K562 (cell line): ENCODE results near the gene YJU2. TPM values are rescaled to one million over a fixed set of nuclear protein-coding genes. Genes with fewer than 3 reads are reported as not detected.

Source experiments
- ATAC-seq: fragments of 200-7000 bp; cut with Tn5 transposase; 3 replicates; pipeline ENCODE4 v1.9.1; 2020; ENCODE audit warnings: moderate library complexity
- BruUV-seq: library from RNA; stranded (reverse); fragments of 400-500 nt; replicated peaks from 2 replicates; lab custom pipeline; 2021; lab: Mats Ljungman, UMichigan
- CTCF ChIA-PET: fragments of 300-600 bp; formaldehyde crosslinking; extraction: SDS; loops from one replicate; lab custom pipeline; 2021; ENCODE audit warnings: low intra/inter-chr PET ratio; lab: Yijun Ruan, JAX
- POLR2A ChIA-PET: fragments of 300-600, 350-650 bp; sonication (Branson Sonifier 250); formaldehyde crosslinking; extraction: SDS; loops from one replicate; lab custom pipeline; 2021; ENCODE audit warnings: antibody characterized with exemption, inconsistent platforms; lab: Yijun Ruan, JAX
- DNase-seq, 4 experiments: peaks; one replicate each; pipeline versions ENCODE4 v3.0.0 to v3.0.0-alpha.2; 2011 to 2018; ENCODE audit warnings: low spot score in 3 of 4, mixed read lengths in 3 of 4; ENCODE audit errors: extremely low read depth in 1 of 4
- FAIRE-seq: peaks from 2 replicates; lab custom pipeline; 2011; peaks lifted over from hg19 to GRCh38; lab: Jason Lieb, UNC
- H2AFZ ChIP-seq: 2 replicates; pipeline ENCODE4 v1.6.0; 2011; ENCODE audit warnings: low read depth, low read length, control low read depth, inconsistent platforms
- H3K27ac ChIP-seq: fragments of 200-600 bp; 3 replicates; pipeline ENCODE4 v1.8.0; 2011; ENCODE audit warnings: low read depth, mild to moderate bottlenecking, control low read depth, inconsistent platforms, low read length, moderate library complexity, mixed read lengths; ENCODE audit errors: extremely low read depth
- H3K27me3 ChIP-seq, 2 experiments: fragments of 300-600 bp in 1 of 2; 2 replicates in 1 of 2; 3 replicates in 1 of 2; pipeline versions ENCODE4 v1.6.0 to v1.8.0; 2011; ENCODE audit warnings: inconsistent platforms in 2 of 2, low read length in 2 of 2, mild to moderate bottlenecking in 1 of 2, mixed read lengths in 1 of 2, moderate library complexity in 1 of 2; ENCODE audit not compliant: control insufficient read depth in 2 of 2, insufficient read depth in 2 of 2
- H3K36me3 ChIP-seq: fragments of 300-600 bp; 3 replicates; pipeline ENCODE4 v1.8.0; 2011; ENCODE audit warnings: mild to moderate bottlenecking, low read length, inconsistent platforms; ENCODE audit not compliant: control insufficient read depth, insufficient read depth
- H3K4me1 ChIP-seq, 2 experiments: fragments of 200-600 bp in 1 of 2; replicated peaks in 1 of 2; 2 replicates in 1 of 2; 3 replicates in 1 of 2; pipeline versions ENCODE4 v1.5.1 to v1.8.0; 2011; ENCODE audit warnings: inconsistent platforms in 2 of 2, low read length in 2 of 2, mild to moderate bottlenecking in 1 of 2, mixed read lengths in 1 of 2, moderate library complexity in 1 of 2; ENCODE audit not compliant: control insufficient read depth in 2 of 2, insufficient read depth in 2 of 2
- H3K4me2 ChIP-seq: 2 replicates; pipeline ENCODE4 v1.6.1; 2011; ENCODE audit warnings: low read length, control low read depth, inconsistent platforms, mixed read lengths; ENCODE audit not compliant: insufficient read depth
- H3K4me3 ChIP-seq: fragments of 200-600 bp; sonication (generic), shearing (Covaris generic); 2 replicates; pipeline ENCODE4 v1.5.1; 2016; ENCODE audit warnings: control low read depth, inconsistent platforms
- H3K79me2 ChIP-seq: fragments of 200-600 bp; 3 replicates; pipeline ENCODE4 v1.8.0; 2011; ENCODE audit warnings: low read length, inconsistent platforms; ENCODE audit not compliant: control insufficient read depth, insufficient read depth
- H3K9ac ChIP-seq, 2 experiments: 2 replicates each; pipeline versions ENCODE4 v1.6.0 to v1.6.1; 2011; ENCODE audit warnings: low read depth in 2 of 2, low read length in 2 of 2, control low read depth in 1 of 2, inconsistent platforms in 1 of 2, mild to moderate bottlenecking in 1 of 2, mixed read lengths in 1 of 2; ENCODE audit not compliant: insufficient read depth in 1 of 2
- H3K9me1 ChIP-seq: one replicate; pipeline ENCODE4 v1.6.0; 2011; ENCODE audit warnings: inconsistent platforms, mild to moderate bottlenecking, low read length, moderate library complexity; ENCODE audit not compliant: control insufficient read depth, insufficient read depth
- H3K9me3 ChIP-seq: replicated peaks from 2 replicates; pipeline ENCODE4 v1.5.1; 2011; ENCODE audit warnings: low read depth, low read length, inconsistent platforms; ENCODE audit not compliant: control insufficient read depth, insufficient read depth
- H4K20me1 ChIP-seq: replicated peaks from 2 replicates; pipeline ENCODE4 v1.6.1; 2011; ENCODE audit warnings: low read length, inconsistent platforms, mixed read lengths; ENCODE audit not compliant: control insufficient read depth, insufficient read depth
- ADNP ChIP-seq: fragments of 200-800 bp; sonication (Bioruptor generic); IDR thresholded peaks from 2 replicates; pipeline ENCODE4 v1.6.1; 2016; ENCODE audit warnings: missing genetic modification characterization, missing compliant biosample characterization
- ATF1 ChIP-seq, 2 experiments: fragments of 450-650 bp in 1 of 2; IDR thresholded peaks; 2 replicates each; pipeline ENCODE4 v1.6.1; 2016; ENCODE audit warnings: missing compliant biosample characterization in 1 of 2, missing genetic modification characterization in 1 of 2
- DPF2 ChIP-seq: fragments of 450-650 bp; IDR thresholded peaks from 2 replicates; pipeline ENCODE4 v1.6.1; 2016
- SMAD1 ChIP-seq: fragments of 150-350 bp; IDR thresholded peaks from 2 replicates; pipeline ENCODE4 v1.6.1; 2014; ENCODE audit warnings: low read length, low read depth; ENCODE audit not compliant: partially characterized antibody
- SMAD2 ChIP-seq: fragments of 150-350 bp; IDR thresholded peaks from 2 replicates; pipeline ENCODE4 v1.6.1; 2014; ENCODE audit warnings: low read depth, mild to moderate bottlenecking, low read length
- TCFL5 ChIP-seq: fragments of 250-450 bp; sonication (Bioruptor Pico); conservative IDR thresholded peaks from 2 replicates; pipeline ENCODE4 v1.6.1; 2021; ENCODE audit warnings: mild to moderate bottlenecking, moderate library complexity, matching md5 sums
- TGIF2 ChIP-seq: sonication (generic); formaldehyde crosslinking; IDR thresholded peaks from 2 replicates; pipeline ENCODE4 v1.8.1; 2022; ENCODE audit warnings: mild to moderate bottlenecking, missing genetic modification reagents, moderate library complexity
- ZNF263 ChIP-seq: sonication (generic); formaldehyde crosslinking; IDR thresholded peaks from 2 replicates; pipeline ENCODE4 v1.8.0; 2022; ENCODE audit warnings: mild to moderate bottlenecking, missing genetic modification reagents, borderline replicate concordance
- ZNF436 ChIP-seq: fragments of 250-450, 450-650 bp; sonication (Bioruptor Pico); formaldehyde crosslinking; IDR thresholded peaks from 2 replicates; pipeline ENCODE4 v1.7.0; 2020; ENCODE audit warnings: mild to moderate bottlenecking
- WGBS: fragments of 100-300 bp; shearing (Covaris generic); methylation state at CpG from one replicate; pipeline ENCODE4 v1.1.6; 2016; ENCODE audit warnings: low coverage, mixed read lengths; ENCODE audit not compliant: insufficient coverage; ENCODE audit errors: missing lambda C conversion rate; 5-methylcytosine and 5-hydroxymethylcytosine counted together
- in situ Hi-C: fragments of 300-500 bp; cut with MboI; formaldehyde crosslinking; loops from 4 replicates; pipeline ENCODE4 v1.15.0; 2018; ENCODE audit warnings: inconsistent platforms, mixed read lengths
- intact Hi-C: fragments of 100-400 bp; cut with micrococcal nuclease; formaldehyde crosslinking; loops from 2 replicates; pipeline ENCODE4 v1.14.2; 2022
- polyA plus RNA-seq, 8 experiments: library from polyadenylated mRNA; depleted of rRNA in 4 of 8; stranded (reverse) in 5 of 8; unstranded in 3 of 8; fragments of >200 nt; fragmentation: Nextera tagmentation in 2 of 8; fragmentation: Illumina TruSeq in 1 of 8; extraction: Ambion mirVana in 2 of 8; extraction: Trizol in 1 of 8; gene quantifications; 2 replicates each; pipeline versions ENCODE4 v1.2.1 to v1.2.3, GENCODE V29; 2011 to 2014; ENCODE audit warnings: inconsistent platforms in 1 of 8, missing spikeins in 1 of 8
- total RNA-seq, 7 experiments: library from RNA; depleted of rRNA in 6 of 7; stranded (reverse); fragments of >200 nt in 6 of 7; fragmentation: Illumina TruSeq in 2 of 7; extraction: Trizol in 2 of 7; gene quantifications; 2 replicates each; pipeline versions ENCODE4 v1.2.1 to v1.2.3, GENCODE V29; 2011 to 2021; ENCODE audit warnings: low replicate concordance in 1 of 7
- TF ChIP-seq, protein P1 (sequence below): fragments of 450-650 bp; formaldehyde crosslinking; IDR thresholded peaks from 2 replicates; pipeline ENCODE4 v1.4.0; 2020; ENCODE audit warnings: mild to moderate bottlenecking, mixed read lengths
- TF ChIP-seq, protein P2 (sequence below): IDR thresholded peaks from 3 replicates; pipeline ENCODE4 v1.6.1; 2011; ENCODE audit warnings: borderline replicate concordance, mild to moderate bottlenecking, moderate library complexity; ENCODE audit not compliant: insufficient read length; ENCODE audit errors: extremely low read depth
- TF ChIP-seq, protein P3 (sequence below): sonication (generic); formaldehyde crosslinking; IDR thresholded peaks from 2 replicates; pipeline ENCODE4 v1.8.1; 2022; ENCODE audit warnings: missing genetic modification reagents
- TF ChIP-seq, protein P4 (sequence below): fragments of 250-450 bp; sonication (Bioruptor Pico); IDR thresholded peaks from 2 replicates; pipeline ENCODE4 v1.8.0; 2021; ENCODE audit warnings: moderate library complexity, mild to moderate bottlenecking, inconsistent platforms
- TF ChIP-seq, protein P5 (sequence below): sonication (generic); formaldehyde crosslinking; IDR thresholded peaks from 2 replicates; pipeline ENCODE4 v1.8.1; 2023; ENCODE audit warnings: mild to moderate bottlenecking, missing genetic modification reagents

Gene YJU2
- total and polyA plus RNA-seq, 9 of the 15 experiments (the other 6 are each of a cell fraction or from before 2014, with no cell fraction given) = 0.41 to 34.9 (median 19.3) TPM

DNA sequence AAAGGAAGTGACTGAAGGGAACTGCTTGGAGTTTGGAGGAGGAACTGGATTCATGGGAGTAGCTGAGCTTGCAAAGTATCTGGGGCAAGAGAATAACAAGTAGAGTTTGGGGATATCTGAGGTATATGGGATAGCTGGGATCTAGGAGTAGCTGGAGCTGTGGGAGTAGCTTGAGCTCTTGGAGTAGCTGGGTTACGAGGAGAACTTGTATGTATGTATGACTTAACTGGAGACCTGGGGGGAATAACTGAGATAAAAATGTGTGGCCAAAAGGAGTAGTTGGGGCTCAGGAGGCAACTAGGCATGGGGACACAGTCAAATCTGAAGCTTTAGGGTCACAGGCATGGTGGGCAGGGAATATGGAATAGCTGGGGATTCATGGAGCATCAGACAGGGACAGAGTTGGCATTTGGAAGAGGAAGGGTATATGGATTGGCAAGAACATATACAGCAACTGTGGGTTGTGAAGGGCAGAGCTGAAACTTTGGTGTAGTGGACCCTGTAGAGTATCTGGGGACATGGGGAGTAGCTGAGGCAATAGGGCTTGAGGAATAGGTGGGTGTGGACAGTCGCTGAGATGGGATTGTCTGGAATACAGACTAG is 45.8 kb upstream of the YJU2 start:
- no peak overlapping the region for H2AFZ ChIP-seq
- H3K27me3 ChIP-seq = peaks cover 0 to 11% of the 10 kb centered on the region in 2 experiments; a peak in 4 of 5 replicates
- H3K9me3 ChIP-seq = no peaks in the 10 kb centered on the region
- POLR2A ChIA-PET = interaction anchor here (1.0 to 1.7 kb wide), 5 partner anchors 9 to 348 kb away, joined by 3 to 13 read pairs (median 4); partner anchors contain the start of gene EEF2
- H3K4me2 ChIP-seq = no peak overlapping the region
- H3K36me3 ChIP-seq = no peaks in the 10 kb centered on the region
- intact Hi-C loops (no loop called here), in situ Hi-C loops (loop anchor here (5.0 kb wide), 1 partner anchor 219 kb away; no protein-coding TSS in a partner anchor)
- FAIRE-seq (no peak), ATAC-seq (no peak), DNase-seq (no peak)
- peaks cover 5 to 26% of the 10 kb centered on the region in 2 experiments; a peak in 4 of 5 replicates for H3K4me1 ChIP-seq
- H4K20me1 ChIP-seq = no peaks in the 10 kb centered on the region
- H3K9me1 ChIP-seq = no peaks in the 10 kb centered on the region
- H3K9ac ChIP-seq = no peak overlapping the region
- no peak overlapping the region for H3K27ac ChIP-seq
- no peak overlapping the region for H3K4me3 ChIP-seq
- H3K79me2 ChIP-seq = no peaks in the 10 kb centered on the region
- 31% methylated on average over 2 of the region's 2 CpGs for WGBS
- no TSS peak for BruUV-seq
- CTCF ChIA-PET = no interaction called here
- TF ChIP-seq ATF1 (CRISPR knock-in tag; IDR thresholded peaks at IDR 0.05) (no peak), ATF1 (tag; IDR thresholded peaks at IDR 0.05) (no peak), ZNF436 (no peak), SMAD1 (no peak), ADNP (tag) (no peak), TGIF2 (CRISPR knock-in tag) (no peak), SMAD2 (no peak), ZNF263 (CRISPR knock-in tag) (no peak), DPF2 (no peak), TCFL5 (CRISPR knock-in tag) (no peak)
- TF ChIP-seq, protein P1, sequence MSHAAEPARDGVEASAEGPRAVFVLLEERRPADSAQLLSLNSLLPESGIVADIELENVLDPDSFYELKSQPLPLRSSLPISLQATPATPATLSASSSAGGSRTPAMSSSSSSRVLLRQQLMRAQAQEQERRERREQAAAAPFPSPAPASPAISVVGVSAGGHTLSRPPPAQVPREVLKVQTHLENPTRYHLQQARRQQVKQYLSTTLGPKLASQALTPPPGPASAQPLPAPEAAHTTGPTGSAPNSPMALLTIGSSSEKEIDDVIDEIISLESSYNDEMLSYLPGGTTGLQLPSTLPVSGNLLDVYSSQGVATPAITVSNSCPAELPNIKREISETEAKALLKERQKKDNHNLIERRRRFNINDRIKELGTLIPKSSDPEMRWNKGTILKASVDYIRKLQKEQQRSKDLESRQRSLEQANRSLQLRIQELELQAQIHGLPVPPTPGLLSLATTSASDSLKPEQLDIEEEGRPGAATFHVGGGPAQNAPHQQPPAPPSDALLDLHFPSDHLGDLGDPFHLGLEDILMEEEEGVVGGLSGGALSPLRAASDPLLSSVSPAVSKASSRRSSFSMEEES (CRISPR knock-in tag) = no peak
- TF ChIP-seq, protein P2, sequence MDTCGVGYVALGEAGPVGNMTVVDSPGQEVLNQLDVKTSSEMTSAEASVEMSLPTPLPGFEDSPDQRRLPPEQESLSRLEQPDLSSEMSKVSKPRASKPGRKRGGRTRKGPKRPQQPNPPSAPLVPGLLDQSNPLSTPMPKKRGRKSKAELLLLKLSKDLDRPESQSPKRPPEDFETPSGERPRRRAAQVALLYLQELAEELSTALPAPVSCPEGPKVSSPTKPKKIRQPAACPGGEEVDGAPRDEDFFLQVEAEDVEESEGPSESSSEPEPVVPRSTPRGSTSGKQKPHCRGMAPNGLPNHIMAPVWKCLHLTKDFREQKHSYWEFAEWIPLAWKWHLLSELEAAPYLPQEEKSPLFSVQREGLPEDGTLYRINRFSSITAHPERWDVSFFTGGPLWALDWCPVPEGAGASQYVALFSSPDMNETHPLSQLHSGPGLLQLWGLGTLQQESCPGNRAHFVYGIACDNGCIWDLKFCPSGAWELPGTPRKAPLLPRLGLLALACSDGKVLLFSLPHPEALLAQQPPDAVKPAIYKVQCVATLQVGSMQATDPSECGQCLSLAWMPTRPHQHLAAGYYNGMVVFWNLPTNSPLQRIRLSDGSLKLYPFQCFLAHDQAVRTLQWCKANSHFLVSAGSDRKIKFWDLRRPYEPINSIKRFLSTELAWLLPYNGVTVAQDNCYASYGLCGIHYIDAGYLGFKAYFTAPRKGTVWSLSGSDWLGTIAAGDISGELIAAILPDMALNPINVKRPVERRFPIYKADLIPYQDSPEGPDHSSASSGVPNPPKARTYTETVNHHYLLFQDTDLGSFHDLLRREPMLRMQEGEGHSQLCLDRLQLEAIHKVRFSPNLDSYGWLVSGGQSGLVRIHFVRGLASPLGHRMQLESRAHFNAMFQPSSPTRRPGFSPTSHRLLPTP = no peak
- TF ChIP-seq, protein P3, sequence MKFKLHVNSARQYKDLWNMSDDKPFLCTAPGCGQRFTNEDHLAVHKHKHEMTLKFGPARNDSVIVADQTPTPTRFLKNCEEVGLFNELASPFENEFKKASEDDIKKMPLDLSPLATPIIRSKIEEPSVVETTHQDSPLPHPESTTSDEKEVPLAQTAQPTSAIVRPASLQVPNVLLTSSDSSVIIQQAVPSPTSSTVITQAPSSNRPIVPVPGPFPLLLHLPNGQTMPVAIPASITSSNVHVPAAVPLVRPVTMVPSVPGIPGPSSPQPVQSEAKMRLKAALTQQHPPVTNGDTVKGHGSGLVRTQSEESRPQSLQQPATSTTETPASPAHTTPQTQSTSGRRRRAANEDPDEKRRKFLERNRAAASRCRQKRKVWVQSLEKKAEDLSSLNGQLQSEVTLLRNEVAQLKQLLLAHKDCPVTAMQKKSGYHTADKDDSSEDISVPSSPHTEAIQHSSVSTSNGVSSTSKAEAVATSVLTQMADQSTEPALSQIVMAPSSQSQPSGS (CRISPR knock-in tag) = no peak
- TF ChIP-seq, protein P4, sequence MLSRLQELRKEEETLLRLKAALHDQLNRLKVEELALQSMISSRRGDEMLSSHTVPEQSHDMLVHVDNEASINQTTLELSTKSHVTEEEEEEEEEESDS (CRISPR knock-in tag) = no peak
- TF ChIP-seq, protein P5, sequence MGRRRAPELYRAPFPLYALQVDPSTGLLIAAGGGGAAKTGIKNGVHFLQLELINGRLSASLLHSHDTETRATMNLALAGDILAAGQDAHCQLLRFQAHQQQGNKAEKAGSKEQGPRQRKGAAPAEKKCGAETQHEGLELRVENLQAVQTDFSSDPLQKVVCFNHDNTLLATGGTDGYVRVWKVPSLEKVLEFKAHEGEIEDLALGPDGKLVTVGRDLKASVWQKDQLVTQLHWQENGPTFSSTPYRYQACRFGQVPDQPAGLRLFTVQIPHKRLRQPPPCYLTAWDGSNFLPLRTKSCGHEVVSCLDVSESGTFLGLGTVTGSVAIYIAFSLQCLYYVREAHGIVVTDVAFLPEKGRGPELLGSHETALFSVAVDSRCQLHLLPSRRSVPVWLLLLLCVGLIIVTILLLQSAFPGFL (CRISPR knock-in tag) = no peak
